Sigmoid colon (tissue), 7 donors: ENCODE measurements around the gene ANGPTL2. TPM values are rescaled to one million over a fixed set of nuclear protein-coding genes. Genes with fewer than 3 reads are reported as not detected.
"Not testable (repeated sequence)": the region's sequence is repeated elsewhere in the genome, so short reads cannot be mapped to it uniquely, and the experiment has no call there.

Source experiments
- DNase-seq: peaks from one replicate; pipeline ENCODE4 v3.0.0-alpha.2; 2019
- H3K27ac ChIP-seq, 4 donors: fragments of 200-600 bp; sonication (generic); one replicate each; pipeline ENCODE4 v1.5.1; 2016 to 2019; ENCODE audit warnings: mild to moderate bottlenecking in 1 of 4
- H3K27me3 ChIP-seq, 3 donors: fragments of 200-600 bp; sonication (generic); one replicate each; pipeline ENCODE4 v1.5.1; 2019; ENCODE audit warnings: mild to moderate bottlenecking in 1 of 3
- H3K36me3 ChIP-seq, 4 donors: fragments of 200-600 bp; sonication (generic); one replicate each; pipeline ENCODE4 v1.5.1; 2016 to 2019
- H3K4me1 ChIP-seq, 4 donors: fragments of 200-600 bp; sonication (generic); one replicate each; pipeline ENCODE4 v1.5.1; 2017 to 2019
- H3K4me3 ChIP-seq, 4 donors: fragments of 200-600 bp; sonication (generic); one replicate each; pipeline ENCODE4 v1.5.1; 2017 to 2019; ENCODE audit warnings: mild to moderate bottlenecking in 2 of 4, moderate library complexity in 1 of 4
- H3K9me3 ChIP-seq, 4 donors: fragments of 200-600 bp in 3 of 4; sonication (generic) in 3 of 4; one replicate each; pipeline versions ENCODE4 v1.5.1 to v1.6.1; 2013 to 2019
- EP300 ChIP-seq, 4 donors: sonication (generic); formaldehyde crosslinking; IDR thresholded peaks; one replicate each; pipeline ENCODE4 v1.6.1; 2017; ENCODE audit warnings: antibody characterized with exemption in 4 of 4
- POLR2A ChIP-seq, 2 donors: fragments of 450-650 bp; IDR thresholded peaks; one replicate each; pipeline ENCODE4 v1.6.1; 2016; ENCODE audit warnings: antibody characterized with exemption in 2 of 2, mild to moderate bottlenecking in 2 of 2, moderate library complexity in 2 of 2
- POLR2AphosphoS5 ChIP-seq, 4 donors: sonication (generic); formaldehyde crosslinking; IDR thresholded peaks; one replicate each; pipeline ENCODE4 v1.6.1; 2017; ENCODE audit warnings: antibody characterized with exemption in 4 of 4
- WGBS, 2 donors: extraction: QIAGEN DNeasy Blood & Tissue Kit; methylation state at CpG; one replicate each; pipeline ENCODE4 v1.1.7; 2013; 5-methylcytosine and 5-hydroxymethylcytosine counted together
- intact Hi-C: fragments of 100-400 bp; cut with DNase I; formaldehyde crosslinking; loops from one replicate; pipeline ENCODE4 v1.15.1; 2023
- polyA plus RNA-seq, 3 donors: library from polyadenylated mRNA; stranded (reverse); fragments of 200-250 nt; gene quantifications; one replicate each; pipeline ENCODE4 v1.2.3, GENCODE V29; 2013
- total RNA-seq, 4 donors: library from RNA; depleted of rRNA; stranded (reverse); fragments of >200 nt; gene quantifications; one replicate each; pipeline ENCODE4 v1.1.0, GENCODE V29; 2016
- TF ChIP-seq, protein P1 (sequence below), 4 experiments: fragments of 450-650 bp in 3 of 4; fragments of 200-600 bp in 1 of 4; IDR thresholded peaks; one replicate each; pipeline ENCODE4 v1.5.1; 2016 to 2019; ENCODE audit warnings: antibody characterized with exemption in 4 of 4, mild to moderate bottlenecking in 3 of 4, moderate library complexity in 2 of 4
- donor health status: healthy with polysubstance abuse.
- donor health status: Bipolar disorder and iron deficiency.
- donor health status: healthy.

The ANGPTL2 gene, protein sequence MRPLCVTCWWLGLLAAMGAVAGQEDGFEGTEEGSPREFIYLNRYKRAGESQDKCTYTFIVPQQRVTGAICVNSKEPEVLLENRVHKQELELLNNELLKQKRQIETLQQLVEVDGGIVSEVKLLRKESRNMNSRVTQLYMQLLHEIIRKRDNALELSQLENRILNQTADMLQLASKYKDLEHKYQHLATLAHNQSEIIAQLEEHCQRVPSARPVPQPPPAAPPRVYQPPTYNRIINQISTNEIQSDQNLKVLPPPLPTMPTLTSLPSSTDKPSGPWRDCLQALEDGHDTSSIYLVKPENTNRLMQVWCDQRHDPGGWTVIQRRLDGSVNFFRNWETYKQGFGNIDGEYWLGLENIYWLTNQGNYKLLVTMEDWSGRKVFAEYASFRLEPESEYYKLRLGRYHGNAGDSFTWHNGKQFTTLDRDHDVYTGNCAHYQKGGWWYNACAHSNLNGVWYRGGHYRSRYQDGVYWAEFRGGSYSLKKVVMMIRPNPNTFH
- total RNA-seq = 100 to 1,000 TPM in 1 of 4 donors, 10 to 100 TPM in 3; 50.5 to 112 (median 78.8) TPM
- 10 to 100 TPM in 1 of 3 donors, 1 to 10 TPM in 1, under 1 TPM in 1; 0.69 to 14.7 (median 9.6) TPM for polyA plus RNA-seq

DNA sequence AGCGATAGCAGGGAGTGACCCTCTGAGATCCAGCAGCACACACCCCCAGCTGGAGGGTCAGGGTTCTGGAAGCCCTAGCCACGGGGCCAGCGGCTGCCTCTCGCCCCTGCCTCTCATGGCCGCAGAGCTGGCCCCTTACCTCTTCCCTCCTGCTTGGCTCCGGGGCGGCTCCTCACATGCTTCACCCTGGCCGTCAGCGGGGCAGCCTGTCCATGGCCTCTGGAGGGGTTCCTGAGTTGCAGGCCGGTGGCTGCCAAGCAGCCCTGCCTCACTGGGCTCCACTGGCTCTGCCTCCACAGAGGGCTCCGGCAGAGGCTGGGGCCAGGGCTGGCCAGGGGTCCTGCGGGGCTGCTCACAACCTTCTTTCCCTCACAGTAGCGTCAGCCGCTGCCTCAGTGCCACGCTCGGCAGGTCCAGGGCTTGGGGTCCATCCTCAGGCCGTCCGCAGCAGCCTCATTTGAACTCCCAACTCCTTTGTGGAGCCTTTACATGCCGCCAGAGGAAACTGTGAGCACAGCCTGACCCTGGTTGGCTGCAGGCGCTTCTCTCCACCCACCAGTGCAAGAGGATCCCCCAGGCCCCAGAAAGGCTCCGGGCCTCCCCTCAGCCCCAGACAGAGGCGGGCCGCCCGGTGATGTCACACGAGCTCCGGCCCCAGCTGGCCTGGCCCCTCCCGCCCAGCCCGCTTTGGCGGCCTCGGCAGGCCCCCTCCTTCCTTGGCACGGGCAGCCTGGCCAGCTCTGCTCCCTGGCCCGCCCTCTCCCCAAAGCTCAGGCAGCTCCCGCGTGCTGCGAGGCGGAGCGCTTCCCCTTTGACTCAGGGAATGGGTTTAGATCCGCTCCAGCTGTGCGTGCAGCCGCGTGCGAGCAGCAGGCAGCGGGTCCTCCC lies at the start of gene ANGPTL2:
TSS of gene ANGPTL2 (minus strand) at position 460 of the 888 bp plus-strand sequence. CDS start 13,904 bp downstream, outside the sequence.
- TF ChIP-seq EP300 (IDR thresholded peaks at IDR 0.05) = peak in 2 of 4 donors; percentile 51 to 69
- peak; percentile 85 to 96 for TF ChIP-seq POLR2A (IDR thresholded peaks at IDR 0.05)
- TF ChIP-seq, protein P1, sequence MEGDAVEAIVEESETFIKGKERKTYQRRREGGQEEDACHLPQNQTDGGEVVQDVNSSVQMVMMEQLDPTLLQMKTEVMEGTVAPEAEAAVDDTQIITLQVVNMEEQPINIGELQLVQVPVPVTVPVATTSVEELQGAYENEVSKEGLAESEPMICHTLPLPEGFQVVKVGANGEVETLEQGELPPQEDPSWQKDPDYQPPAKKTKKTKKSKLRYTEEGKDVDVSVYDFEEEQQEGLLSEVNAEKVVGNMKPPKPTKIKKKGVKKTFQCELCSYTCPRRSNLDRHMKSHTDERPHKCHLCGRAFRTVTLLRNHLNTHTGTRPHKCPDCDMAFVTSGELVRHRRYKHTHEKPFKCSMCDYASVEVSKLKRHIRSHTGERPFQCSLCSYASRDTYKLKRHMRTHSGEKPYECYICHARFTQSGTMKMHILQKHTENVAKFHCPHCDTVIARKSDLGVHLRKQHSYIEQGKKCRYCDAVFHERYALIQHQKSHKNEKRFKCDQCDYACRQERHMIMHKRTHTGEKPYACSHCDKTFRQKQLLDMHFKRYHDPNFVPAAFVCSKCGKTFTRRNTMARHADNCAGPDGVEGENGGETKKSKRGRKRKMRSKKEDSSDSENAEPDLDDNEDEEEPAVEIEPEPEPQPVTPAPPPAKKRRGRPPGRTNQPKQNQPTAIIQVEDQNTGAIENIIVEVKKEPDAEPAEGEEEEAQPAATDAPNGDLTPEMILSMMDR (IDR thresholded peaks at IDR 0.05) = peak in 2 of 4 experiments; percentile 6 to 8
- peak; percentile 77 to 97 (median 94) for TF ChIP-seq POLR2AphosphoS5 (IDR thresholded peaks at IDR 0.05)
- peaks cover 0 to 4% (median 0%) of the 10 kb centered on the region in 4 donors for H3K36me3 ChIP-seq
- WGBS, 2 donors = 24 to 67% methylated on average over 43 of the region's 43 CpGs
- H3K27ac ChIP-seq = peak within 1 kb of the TSS; percentile 94 to 99 (median 96)
- intact Hi-C loops = loop anchor here (2.0 to 5.0 kb wide), 2 partner anchors 100 to 182 kb away; no protein-coding TSS in a partner anchor
- H3K4me1 ChIP-seq = peaks cover 0 to 68% (median 61%) of the 10 kb centered on the region in 4 donors
- peak; percentile 99 for DNase-seq
- H3K4me3 ChIP-seq = peak within 1 kb of the TSS; percentile 67 to 80 (median 69)
- no peaks in the 10 kb centered on the region for H3K27me3 ChIP-seq
- H3K9me3 ChIP-seq = no peaks in the 10 kb centered on the region

DNA sequence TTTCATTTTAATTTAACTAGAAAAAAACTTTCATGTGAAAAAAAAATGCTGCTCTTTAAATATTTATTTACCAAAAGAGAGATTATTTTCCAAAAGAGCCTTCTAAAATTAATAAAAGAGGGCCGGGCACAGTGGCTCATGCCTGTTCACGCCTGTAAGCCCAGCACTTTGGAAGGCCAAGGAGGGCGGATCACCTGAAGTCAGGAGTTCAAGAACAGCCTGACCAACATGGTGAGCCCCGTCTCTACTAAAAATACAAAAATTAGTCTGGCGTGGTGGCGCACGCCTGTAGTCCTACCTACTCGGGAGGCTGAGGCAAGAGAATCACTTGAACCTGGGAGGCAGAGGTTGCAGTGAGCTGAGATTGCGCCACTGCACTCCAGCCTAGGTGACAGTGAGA lies 48.9 kb upstream of the ANGPTL2 start:
- peaks cover 0 to 28% (median 19%) of the 10 kb centered on the region in 4 donors for H3K4me1 ChIP-seq
- H3K4me3 ChIP-seq, H3K27me3 ChIP-seq, H3K9me3 ChIP-seq, intact Hi-C loops, H3K36me3 ChIP-seq: not testable (repeated sequence)
- H3K27ac ChIP-seq = peak overlapping the region in 2 of 4 donors; percentile 78 to 81
- DNase-seq = peak; percentile 9
- 98% methylated on average over 9 of the region's 9 CpGs for WGBS, 2 donors

DNA sequence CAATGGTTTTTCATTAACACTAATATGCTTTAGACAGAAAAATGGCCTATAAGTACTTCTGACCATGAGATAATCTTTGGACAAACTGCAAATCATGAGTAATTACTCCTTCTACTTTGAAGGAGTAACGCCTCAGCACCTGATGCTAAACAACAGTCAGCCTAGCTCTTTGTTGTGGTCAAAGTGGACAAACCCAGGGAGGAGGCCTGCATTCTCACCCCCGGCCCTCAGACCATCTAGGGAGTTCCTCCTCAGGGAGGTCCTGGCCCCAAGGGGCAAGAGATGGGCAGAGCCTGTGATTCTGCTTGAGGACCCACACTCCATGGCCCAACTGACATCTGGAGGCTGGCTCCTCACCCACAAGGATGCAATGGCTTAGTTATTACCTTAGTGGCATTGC lies 48.2 kb upstream of the ANGPTL2 start:
- Histone ChIP-seq H3K9me3 (no peaks in the 10 kb centered on the region), H3K27me3 (no peaks in the 10 kb centered on the region), H3K36me3 (peaks cover 0 to 4% (median 0%) of the 10 kb centered on the region in 4 donors), H3K4me1 (peaks cover 0 to 28% (median 19%) of the 10 kb centered on the region in 4 donors), H3K27ac (peak overlapping the region in 1 of 4 donors; percentile 35), H3K4me3 (no peak overlapping the region)
- 75 to 94% methylated on average over 2 of the region's 2 CpGs for WGBS, 2 donors
- intact Hi-C loops = no loop called here
- peak; percentile 30 for DNase-seq
- TF ChIP-seq POLR2A (IDR thresholded peaks at IDR 0.05) = no peak
- TF ChIP-seq POLR2AphosphoS5 (IDR thresholded peaks at IDR 0.05) = no peak
- no peak for TF ChIP-seq EP300 (IDR thresholded peaks at IDR 0.05)
- TF ChIP-seq, protein P1 (IDR thresholded peaks at IDR 0.05) = no peak

DNA sequence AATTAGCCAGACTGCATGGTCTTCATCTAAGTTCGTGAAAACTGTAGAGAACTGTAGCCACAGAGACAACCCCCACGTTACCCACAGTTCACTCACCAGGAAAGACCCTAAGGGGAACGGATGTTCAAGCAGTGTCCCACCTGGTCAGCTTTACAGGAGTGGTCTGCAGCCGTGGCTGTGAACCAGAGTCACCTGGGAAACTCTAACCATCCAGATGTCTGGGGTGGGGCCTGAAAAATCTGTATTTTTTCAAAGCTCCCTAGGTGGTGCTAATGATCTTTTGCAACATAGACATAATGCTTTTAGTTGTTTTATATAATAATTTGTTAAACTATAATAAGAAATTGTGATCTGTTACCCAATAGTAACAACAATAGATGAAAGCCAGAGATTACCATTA lies 47.7 kb upstream of the ANGPTL2 start:
- no peaks in the 10 kb centered on the region for H3K27me3 ChIP-seq
- H3K4me3 ChIP-seq = no peak overlapping the region
- WGBS, 2 donors = 87 to 93% methylated on average over 4 of the region's 4 CpGs
- peak overlapping the region in 2 of 4 donors; percentile 19 to 36 for H3K27ac ChIP-seq
- H3K4me1 ChIP-seq = peaks cover 0 to 28% (median 19%) of the 10 kb centered on the region in 4 donors
- H3K9me3 ChIP-seq = no peaks in the 10 kb centered on the region
- DNase-seq = peak; percentile 25
- TF ChIP-seq POLR2AphosphoS5 (IDR thresholded peaks at IDR 0.05) (no peak), EP300 (IDR thresholded peaks at IDR 0.05) (no peak), POLR2A (IDR thresholded peaks at IDR 0.05) (no peak)
- TF ChIP-seq, protein P1 (IDR thresholded peaks at IDR 0.05) = no peak
- peaks cover 0 to 4% (median 0%) of the 10 kb centered on the region in 4 donors for H3K36me3 ChIP-seq
- intact Hi-C loops = no loop called here
